AG04450 (cell line): Measurements from ENCODE around the gene EIF2AK2. TPM values are rescaled to one million over a fixed set of nuclear protein-coding genes. Genes with fewer than 3 reads are reported as not detected.
A peak's percentile ranks its signal among the peaks of the same experiment; 100 is the strongest.

Source experiments
- CTCF ChIA-PET: fragments of 300-600, 350-600 bp; formaldehyde crosslinking; extraction: SDS; loops from one replicate; lab custom pipeline; 2022; ENCODE audit warnings: antibody characterized with exemption, inconsistent platforms; lab: Charles Lee
- POLR2A ChIA-PET: fragments of 350-600 bp; formaldehyde crosslinking; extraction: SDS; loops from one replicate; lab custom pipeline; 2021; ENCODE audit warnings: antibody characterized with exemption, inconsistent platforms; lab: Yijun Ruan, JAX
- DNase-seq: peaks from one replicate; pipeline ENCODE4 v3.0.0-alpha.2; 2011; ENCODE audit warnings: low read depth, low spot score
- H3K27ac ChIP-seq: one replicate; pipeline ENCODE4 v1.5.1; 2012; ENCODE audit warnings: low read depth, low read length, control low read depth
- H3K27me3 ChIP-seq: one replicate; pipeline ENCODE4 v1.6.0; 2012; ENCODE audit warnings: low read length; ENCODE audit not compliant: control insufficient read depth, insufficient read depth
- H3K4me3 ChIP-seq: 2 replicates; pipeline ENCODE4 v1.5.1; 2011; ENCODE audit warnings: mild to moderate bottlenecking, low read depth, low read length, control low read depth
- H3K9me3 ChIP-seq: 2 replicates; pipeline ENCODE4 v1.5.1; 2012; ENCODE audit warnings: low read length; ENCODE audit not compliant: control insufficient read depth, insufficient read depth
- CTCF ChIP-seq: IDR thresholded peaks from 2 replicates; pipeline ENCODE4 v1.5.1; 2011; ENCODE audit warnings: low read depth, low read length, control low read depth, inconsistent platforms
- polyA plus RNA-seq: library from polyadenylated mRNA; depleted of rRNA; stranded (reverse); fragments of >200 nt; gene quantifications from 2 replicates; pipeline ENCODE4 v1.2.3, GENCODE V29; 2011

EIF2AK2 gene
- polyA plus RNA-seq, 1 experiment = 36.5 TPM

- H3K27me3 ChIP-seq = no peaks in the 10 kb centered on the region
- no peak overlapping the region for H3K27ac ChIP-seq
- peak overlapping the region; percentile 100 for H3K4me3 ChIP-seq
- CTCF ChIA-PET = interaction anchor here (0.6 kb wide), 1 partner anchor 168 kb away, joined by 4 read pairs; no protein-coding TSS in a partner anchor
- POLR2A ChIA-PET = interaction anchor here (0.6 kb wide), 1 partner anchor 84 kb away, joined by 5 read pairs; no protein-coding TSS in a partner anchor
- H3K9me3 ChIP-seq = no peaks in the 10 kb centered on the region
- DNase-seq = no peak
- TF ChIP-seq CTCF = no peak
Measured at GRCh38 chr2:37084797-37085196, 72.0 kb downstream of the EIF2AK2 start.

- H3K4me3 ChIP-seq = peak within 1 kb of the TSS; percentile 100
- peak; percentile 93 for DNase-seq
- ChIA-PET POLR2A (interaction anchor here (0.6 kb wide), 1 partner anchor 83 kb away, joined by 5 read pairs; no protein-coding TSS in a partner anchor), CTCF (interaction anchor here (0.6 kb wide), 1 partner anchor 169 kb away, joined by 4 read pairs; no protein-coding TSS in a partner anchor)
- H3K27me3 ChIP-seq = no peaks in the 10 kb centered on the region
- no peaks in the 10 kb centered on the region for H3K9me3 ChIP-seq
- H3K27ac ChIP-seq = no peak within 1 kb of the TSS
- no peak for TF ChIP-seq CTCF
Measured at GRCh38 chr2:37083873-37084794, 72.6 kb downstream of the EIF2AK2 start, which contains the start of the genes GPATCH11 and HEATR5B. TSS of gene GPATCH11 (plus strand) at chr2:37084518. CDS start at chr2:37088382, 3,864 bp downstream. TSS of gene HEATR5B (minus strand) at chr2:37084372. CDS start at chr2:37083414, 958 bp downstream.

- POLR2A ChIA-PET = no interaction called here
- DNase-seq = no peak
- no peak for TF ChIP-seq CTCF
Measured at GRCh38 chr2:37080689-37081088, 76.1 kb downstream of the EIF2AK2 start.

GRCh38 chr2:37080266-37080665, 76.5 kb downstream of the EIF2AK2 start:
- DNase-seq = no peak
- Histone ChIP-seq H3K4me3 (no peak overlapping the region), H3K9me3 (no peaks in the 10 kb centered on the region), H3K27me3 (no peaks in the 10 kb centered on the region), H3K27ac (no peak overlapping the region)
- ChIA-PET CTCF (no interaction called here), POLR2A (no interaction called here)
- TF ChIP-seq CTCF = no peak

More at GRCh38 chr2:37080689-37081088, 76.1 kb downstream of the EIF2AK2 start:
- Histone ChIP-seq H3K27ac (no peak overlapping the region), H3K27me3 (no peaks in the 10 kb centered on the region), H3K4me3 (no peak overlapping the region), H3K9me3 (no peaks in the 10 kb centered on the region)
- CTCF ChIA-PET = no interaction called here

GRCh38 chr2:37070931-37071330, 85.8 kb downstream of the EIF2AK2 start:
- H3K27me3 ChIP-seq = no peaks in the 10 kb centered on the region
- ChIA-PET POLR2A (no interaction called here), CTCF (no interaction called here)
- H3K9me3 ChIP-seq = no peaks in the 10 kb centered on the region
- DNase-seq = no peak
- no peak overlapping the region for H3K4me3 ChIP-seq
- H3K27ac ChIP-seq = no peak overlapping the region
- TF ChIP-seq CTCF = no peak
